DMS153 treated with DMSO at 0.1 percent for 48 hours (cell line): ENCODE data around the gene RNU2-1.
"Not testable (repeated sequence)": the region's sequence is repeated elsewhere in the genome, so short reads cannot be mapped to it uniquely, and the experiment has no call there.

Source experiments
- DNase-seq: peaks from one replicate; lab custom pipeline; 2025; ENCODE audit not compliant: unreplicated experiment; lab: John Stamatoyannopoulos, UW

RNU2-1 gene

DNA sequence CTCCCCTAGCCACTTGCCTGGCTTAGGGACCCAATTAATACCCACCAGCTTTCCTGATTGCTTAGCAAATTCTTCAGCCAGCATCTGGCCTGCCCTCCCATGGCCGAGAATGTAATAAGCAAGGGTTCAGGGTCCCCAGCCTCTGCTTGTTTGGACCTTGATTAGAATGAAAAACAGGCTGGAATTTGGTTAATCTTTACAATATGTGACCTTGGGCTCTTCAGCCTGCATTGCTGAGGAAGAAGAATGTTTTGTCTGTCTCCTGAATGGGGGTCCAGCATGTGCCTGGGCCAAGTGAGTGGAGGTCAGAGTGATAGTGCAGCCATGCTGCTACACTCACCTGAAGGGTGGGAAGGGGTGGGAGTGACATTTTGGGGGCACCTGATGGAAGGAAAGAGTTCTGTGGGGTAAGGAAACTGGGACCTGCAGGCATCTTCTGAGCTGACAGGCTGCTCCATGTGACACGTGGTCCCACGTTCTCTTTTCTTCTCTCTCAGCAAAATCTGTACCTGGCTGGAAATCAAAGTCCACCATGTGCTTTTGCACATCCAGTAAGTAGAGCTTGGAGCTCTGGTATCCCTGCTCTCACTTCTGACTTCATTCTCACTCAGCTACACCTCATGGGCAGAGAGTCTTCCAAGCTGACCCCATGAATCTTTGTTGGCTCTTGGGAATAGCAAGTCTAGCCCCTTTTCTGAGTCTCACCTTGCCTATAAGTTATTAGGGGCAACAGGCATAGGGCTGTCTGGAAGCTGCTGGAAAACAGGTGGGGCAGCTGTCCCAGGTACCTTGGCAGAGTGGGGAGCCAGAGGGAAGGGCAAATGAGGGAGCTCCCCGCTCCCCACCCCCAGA is 16.8 kb downstream of the RNU2-1 start:
- DNase-seq: no peak

DNA sequence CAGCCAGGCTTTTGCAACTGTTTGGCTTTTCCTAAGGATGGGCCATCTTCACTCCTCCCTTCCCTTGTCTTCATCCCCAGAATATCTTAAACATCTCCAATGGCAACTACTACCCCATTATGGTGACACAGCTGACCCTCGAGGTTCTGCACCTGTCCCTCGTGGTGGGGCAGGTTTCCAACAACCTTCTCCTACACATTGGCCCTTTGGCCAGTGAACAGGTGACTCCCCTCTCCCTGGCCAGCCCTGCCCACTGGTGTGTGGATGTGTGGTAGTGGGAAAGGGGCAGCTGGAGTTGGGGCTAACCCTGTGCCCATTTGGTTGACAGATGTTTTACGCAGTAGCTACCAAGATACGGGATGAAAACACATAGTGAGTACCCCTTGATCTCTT is 17.4 kb downstream of the RNU2-1 start:
- no peak for DNase-seq

DNA sequence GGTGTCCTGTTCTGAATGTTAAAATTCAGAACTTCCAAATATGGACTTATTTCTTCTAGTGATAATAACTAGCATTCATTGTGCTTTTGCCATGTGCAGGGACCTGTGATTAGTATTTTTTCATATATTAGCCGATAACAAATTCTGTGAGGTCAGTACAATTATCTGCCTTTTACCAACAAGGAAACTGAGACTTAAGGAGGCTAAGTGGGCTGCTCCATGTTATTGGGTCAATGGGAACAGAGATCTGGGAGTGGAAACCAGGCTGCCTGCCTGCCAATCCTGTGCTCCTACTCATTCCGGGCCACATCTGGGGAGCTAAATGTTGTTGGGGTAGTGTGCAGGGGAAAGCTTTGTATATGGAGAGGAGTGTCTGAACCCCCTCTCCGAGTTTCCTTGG is 18.4 kb downstream of the RNU2-1 start:
- no peak for DNase-seq

DNA sequence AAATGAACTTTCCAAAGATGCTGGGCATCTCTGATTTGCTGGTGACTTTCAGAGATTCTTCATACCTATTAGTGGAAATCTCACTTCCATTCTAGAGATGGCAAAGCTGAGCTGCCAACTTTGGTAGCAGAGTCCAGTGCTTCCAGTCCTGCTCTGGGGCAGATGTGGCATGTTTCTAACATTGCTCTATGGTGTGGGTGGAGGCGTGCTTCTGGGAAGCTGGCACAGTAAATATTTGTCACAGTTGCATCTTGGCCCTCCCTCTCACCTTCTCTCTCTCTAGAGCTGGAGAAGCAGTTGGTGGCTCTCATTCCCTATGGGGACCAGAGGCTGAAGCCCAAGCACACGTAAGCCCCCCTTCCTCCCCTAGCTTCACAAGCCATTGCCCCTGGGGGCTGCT is 20.2 kb downstream of the RNU2-1 start:
- no peak for DNase-seq

DNA sequence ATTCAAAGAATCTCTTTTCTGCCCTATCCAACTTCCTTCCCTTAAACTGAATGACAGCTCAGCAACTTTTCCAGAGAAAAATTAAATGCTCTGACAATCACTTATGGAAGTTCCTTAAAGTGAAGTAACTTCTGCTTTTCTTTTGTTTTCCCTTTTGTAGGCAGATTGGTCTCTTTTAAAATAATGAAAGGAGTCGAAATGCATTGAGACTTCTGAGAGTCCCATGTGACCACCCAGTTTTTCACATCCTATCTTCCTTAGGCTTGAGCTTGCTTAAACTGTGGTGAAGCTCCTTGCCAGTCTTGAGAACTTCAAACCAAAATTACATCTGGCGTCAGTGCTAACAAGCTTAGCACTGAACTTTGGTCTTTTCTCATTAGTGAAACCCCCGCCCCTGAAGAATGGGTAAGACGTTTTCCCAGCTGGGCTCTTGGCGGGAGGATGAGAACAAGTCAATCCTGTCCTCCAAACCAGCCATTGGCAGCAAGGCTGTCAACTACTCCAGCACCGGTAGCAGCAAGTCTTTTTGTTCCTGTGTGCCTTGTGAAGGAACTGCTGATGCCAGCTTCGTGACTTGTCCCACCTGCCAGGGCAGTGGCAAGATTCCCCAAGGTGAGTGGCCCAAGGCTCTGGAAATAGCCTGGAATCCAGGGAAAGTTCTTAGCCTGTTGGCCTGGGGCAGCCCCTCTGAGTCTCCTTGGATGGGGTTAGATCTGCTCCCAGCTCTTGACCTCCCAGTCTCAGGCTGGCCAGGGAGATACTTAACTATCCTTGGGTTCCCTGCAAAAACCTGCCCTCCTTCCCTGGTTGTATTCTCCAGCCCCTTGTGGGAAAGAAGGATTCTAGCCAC is 20.9 kb downstream of the RNU2-1 start:
- no peak for DNase-seq

DNA sequence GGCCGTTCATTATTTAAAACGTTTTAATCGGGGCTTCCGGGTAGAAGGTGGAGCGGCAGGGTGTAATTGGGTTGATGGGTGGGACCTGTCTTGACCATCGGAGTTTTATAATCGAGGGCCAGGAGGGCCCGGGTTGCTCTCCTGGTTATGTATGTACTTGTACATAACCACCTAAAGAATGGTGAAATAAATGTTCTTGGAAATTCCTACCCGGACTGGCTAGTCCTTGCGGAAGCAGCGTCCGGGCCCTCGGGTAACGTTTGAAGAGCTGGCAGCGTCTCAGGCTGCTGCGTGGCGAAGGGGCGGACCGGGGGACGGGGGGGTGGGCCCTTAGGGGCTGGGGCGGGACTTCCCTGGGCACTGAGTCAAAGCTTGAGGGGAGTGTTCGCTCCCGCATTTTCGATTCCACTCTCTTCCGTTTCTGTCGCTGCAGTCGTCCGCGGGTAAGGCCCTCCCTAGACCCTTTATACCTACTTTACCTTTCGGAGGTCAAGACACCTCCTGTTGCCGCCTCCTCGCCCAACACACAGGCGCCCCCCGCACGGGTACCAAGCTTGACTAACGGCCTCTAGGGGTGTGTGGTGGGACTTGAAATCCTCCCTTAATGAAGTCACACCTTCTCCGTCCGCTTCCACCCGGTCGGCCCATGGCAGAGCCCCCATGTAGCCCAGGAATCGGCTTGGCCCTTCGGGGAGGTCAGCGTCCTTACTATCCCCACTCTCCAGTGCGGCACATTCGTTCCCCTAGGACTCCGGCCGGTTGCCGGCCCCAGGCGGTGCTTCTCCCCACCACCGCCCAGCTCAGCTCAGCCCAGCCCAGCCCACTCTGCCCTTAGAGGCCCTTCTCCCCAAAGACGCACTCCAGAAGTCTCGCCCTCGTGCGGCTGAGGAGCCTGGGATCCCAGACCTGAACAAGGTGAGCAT is 22.0 kb downstream of the RNU2-1 start, which contains the start of gene TMEM106A:
Gene TMEM106A, plus strand, starts transcription at position 396 of the 923 bp plus-strand sequence. CDS start 1,167 bp downstream, outside the sequence.
- peak; percentile 4 for DNase-seq

DNA sequence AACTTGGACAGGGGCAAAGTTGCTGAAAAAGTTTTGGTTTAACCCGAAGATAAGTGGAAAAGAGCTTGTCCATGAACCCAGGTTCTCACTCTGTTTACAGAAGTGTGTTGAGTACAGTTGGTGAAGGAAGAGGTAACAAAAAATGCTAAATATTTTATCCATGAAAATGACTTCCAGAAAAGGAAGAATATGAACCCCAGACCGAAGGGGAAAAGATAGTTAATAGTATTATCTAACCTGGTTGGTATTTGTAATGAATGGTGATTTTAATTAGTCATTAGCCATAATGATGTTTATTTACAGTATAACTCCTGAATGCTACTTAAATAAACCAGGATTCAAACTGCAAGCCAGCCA is 22.7 kb downstream of the RNU2-1 start:
- no peak for DNase-seq

DNA sequence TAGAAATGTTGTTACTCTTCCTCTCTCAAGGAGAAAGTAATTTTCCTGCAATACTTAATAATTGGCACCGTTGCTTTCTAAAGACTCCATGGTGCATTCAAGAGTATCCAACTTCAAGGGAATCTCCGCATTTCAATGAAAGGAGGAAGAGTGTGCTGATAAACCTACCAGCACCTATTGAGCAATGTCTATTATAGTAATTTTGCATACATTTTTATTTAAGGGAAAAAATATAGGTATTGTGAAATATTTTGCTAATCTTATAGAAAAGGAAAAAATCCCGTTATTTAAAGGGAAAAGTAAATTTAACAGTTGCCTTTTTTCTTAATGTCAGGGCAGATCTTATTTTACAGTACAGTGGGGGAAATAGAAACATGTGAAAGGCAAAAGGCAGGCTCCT is 23.2 kb downstream of the RNU2-1 start:
- DNase-seq: no peak

DNA sequence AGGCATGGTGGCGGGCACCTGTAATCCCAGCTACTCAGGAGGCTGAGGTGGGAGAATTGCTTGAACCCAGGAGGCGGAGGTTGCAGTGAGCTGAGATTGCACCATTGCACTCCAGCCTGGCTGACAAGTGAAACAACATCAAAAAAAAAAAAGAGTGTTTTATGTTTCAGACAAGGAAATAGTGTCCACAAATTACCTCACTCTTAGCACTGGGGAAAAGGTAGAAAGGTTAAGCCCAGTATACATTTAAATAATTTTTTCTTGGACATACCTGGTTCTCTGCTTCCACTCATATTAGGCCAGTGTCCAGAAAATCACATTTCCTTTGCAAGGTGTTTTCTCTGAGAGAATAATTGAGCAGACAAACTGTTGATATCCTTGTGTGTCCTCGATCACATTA is 30.8 kb downstream of the RNU2-1 start:
- DNase-seq: not testable (repeated sequence)

DNA sequence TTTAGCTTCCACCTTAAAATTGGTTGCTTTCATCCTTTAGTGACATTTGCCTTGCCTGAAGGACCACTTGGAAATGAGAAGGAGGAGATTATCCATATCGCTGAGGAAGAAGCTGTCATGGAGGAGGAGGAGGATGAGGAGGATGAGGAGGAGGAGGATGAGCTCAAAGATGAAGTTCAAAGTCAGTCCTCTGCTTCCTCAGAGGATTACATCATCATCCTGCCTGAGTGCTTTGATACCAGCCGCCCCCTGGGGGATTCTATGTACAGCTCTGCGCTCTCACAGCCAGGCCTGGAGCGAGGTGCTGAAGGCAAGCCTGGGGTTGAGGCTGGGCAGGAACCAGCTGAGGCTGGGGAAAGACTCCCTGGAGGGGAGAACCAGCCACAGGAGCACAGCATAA is 33.6 kb downstream of the RNU2-1 start:
- no peak for DNase-seq

DNA sequence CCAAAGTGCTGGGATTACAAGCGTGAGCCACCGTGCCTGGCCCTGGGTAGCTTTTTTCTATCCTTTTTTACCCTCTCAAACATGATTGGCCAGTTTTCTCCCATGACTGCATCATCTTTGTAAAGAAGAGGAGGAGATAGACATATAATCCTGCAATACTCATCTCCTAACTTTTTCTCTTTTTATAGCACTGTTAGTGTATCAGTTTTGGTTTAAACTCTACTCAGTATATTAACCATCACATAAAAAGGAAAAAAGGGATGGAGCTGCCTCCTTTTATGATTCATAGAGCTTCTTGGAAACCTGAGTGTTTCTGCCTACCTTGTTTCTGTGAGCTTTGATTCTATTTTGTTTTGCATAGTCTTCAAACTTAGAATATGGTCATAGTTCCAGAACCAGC is 34.1 kb downstream of the RNU2-1 start:
- DNase-seq: no peak

DNA sequence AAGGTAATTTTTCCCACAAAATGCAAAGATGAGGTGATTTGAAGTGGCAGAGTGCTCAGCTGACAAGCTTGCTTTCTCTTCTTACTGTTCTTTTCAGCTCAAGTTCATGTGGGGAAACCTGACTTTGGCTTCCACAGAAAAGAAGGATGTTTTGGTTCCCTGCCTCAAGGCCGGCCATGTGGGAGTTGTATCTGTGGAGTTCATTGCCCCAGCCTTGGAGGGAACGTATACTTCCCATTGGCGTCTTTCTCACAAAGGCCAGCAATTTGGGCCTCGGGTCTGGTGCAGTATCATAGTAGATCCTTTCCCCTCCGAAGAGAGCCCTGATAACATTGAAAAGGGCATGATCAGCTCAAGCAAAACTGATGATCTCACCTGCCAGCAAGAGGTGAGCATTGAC is 40.5 kb downstream of the RNU2-1 start:
- DNase-seq: no peak

DNA sequence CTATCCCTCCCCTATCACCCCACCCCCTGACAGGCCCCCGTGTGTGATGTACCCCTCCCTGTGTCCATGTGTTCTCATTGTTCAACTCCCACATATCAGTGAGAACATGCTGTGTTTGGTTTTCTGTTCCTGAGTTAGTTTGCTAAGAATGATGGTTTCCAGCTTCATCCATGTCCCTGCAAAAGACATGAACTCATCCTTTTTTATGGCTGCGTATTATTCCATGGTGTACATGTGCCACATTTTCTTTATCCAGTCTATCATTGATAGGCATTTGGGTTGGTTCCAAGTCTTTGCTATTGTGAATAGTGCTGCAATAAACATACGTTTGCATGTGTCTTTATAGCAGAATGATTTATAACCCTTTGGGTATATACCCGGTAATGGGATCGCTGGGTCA is 47.1 kb downstream of the RNU2-1 start:
- not testable (repeated sequence) for DNase-seq

DNA sequence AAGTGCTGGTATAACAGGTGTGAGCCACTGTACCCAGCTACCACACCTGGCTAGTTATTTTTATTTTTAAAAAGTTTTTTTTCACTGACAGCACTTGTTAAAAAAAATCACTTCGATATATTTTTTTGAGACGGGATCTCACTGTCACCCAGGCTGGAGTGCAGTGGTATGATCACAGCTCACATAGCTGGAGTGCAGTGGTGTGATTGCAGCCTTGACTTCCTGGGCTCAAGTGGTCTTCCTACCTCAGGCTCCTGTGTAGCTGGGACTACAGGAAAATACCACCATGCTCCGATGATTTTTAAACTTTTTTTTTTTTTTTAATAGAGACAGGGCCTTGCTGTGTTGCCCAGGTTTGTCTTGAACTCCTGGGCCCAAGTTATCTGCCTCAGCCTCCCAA is 49.9 kb downstream of the RNU2-1 start:
- DNase-seq: no peak
